Endothelial cell (in vitro differentiated cells): ENCODE data around the gene SYNPO2. TPM values are rescaled to one million over a fixed set of nuclear protein-coding genes. Genes with fewer than 3 reads are reported as not detected.
"Not testable (repeated sequence)": the region's sequence is repeated elsewhere in the genome, so short reads cannot be mapped to it uniquely, and the experiment has no call there.

Source experiments
- DNase-seq: peaks from one replicate; pipeline ENCODE4 v3.0.0; 2021; ENCODE audit warnings: low spot score
- H3K27ac Mint-ChIP-seq: one replicate; pipeline ENCODE4 v1.8.0; 2021; ENCODE audit warnings: mixed read lengths, inconsistent platforms; ENCODE audit not compliant: unreplicated experiment
- H3K27me3 Mint-ChIP-seq: one replicate; pipeline ENCODE4 v1.8.0; 2021; ENCODE audit warnings: mild to moderate bottlenecking, moderate library complexity, mixed read lengths, inconsistent platforms; ENCODE audit not compliant: unreplicated experiment
- H3K36me3 Mint-ChIP-seq: one replicate; pipeline ENCODE4 v1.8.0; 2021; ENCODE audit warnings: mild to moderate bottlenecking, low read depth, mixed read lengths, inconsistent platforms; ENCODE audit not compliant: unreplicated experiment
- H3K4me1 Mint-ChIP-seq: one replicate; pipeline ENCODE4 v1.8.0; 2021; ENCODE audit warnings: mild to moderate bottlenecking, mixed read lengths, inconsistent platforms; ENCODE audit not compliant: unreplicated experiment
- H3K4me3 Mint-ChIP-seq: one replicate; pipeline ENCODE4 v1.8.0; 2021; ENCODE audit warnings: mild to moderate bottlenecking, mixed read lengths, inconsistent platforms; ENCODE audit not compliant: unreplicated experiment
- H3K9me3 Mint-ChIP-seq: one replicate; pipeline ENCODE4 v1.8.0; 2021; ENCODE audit warnings: mixed read lengths, inconsistent platforms; ENCODE audit not compliant: unreplicated experiment
- total RNA-seq: library from RNA; stranded (reverse); fragmentation: NEBNext Ultra II Directional; extraction: Animal tissue kit (Norgen Biotek cat#: 25700); gene quantifications from one replicate; pipeline ENCODE4 v1.2.1, GENCODE V29; 2021; ENCODE audit not compliant: unreplicated experiment
- TF ChIP-seq, protein P1 (sequence below): fragments of 200-600 bp; sonication (generic); IDR thresholded peaks from one replicate; pipeline ENCODE4 v1.5.0; 2021; ENCODE audit warnings: antibody characterized with exemption; ENCODE audit not compliant: unreplicated experiment

The SYNPO2 gene
- total RNA-seq, 1 donor from 2014 or later, result 1.1 TPM

DNA sequence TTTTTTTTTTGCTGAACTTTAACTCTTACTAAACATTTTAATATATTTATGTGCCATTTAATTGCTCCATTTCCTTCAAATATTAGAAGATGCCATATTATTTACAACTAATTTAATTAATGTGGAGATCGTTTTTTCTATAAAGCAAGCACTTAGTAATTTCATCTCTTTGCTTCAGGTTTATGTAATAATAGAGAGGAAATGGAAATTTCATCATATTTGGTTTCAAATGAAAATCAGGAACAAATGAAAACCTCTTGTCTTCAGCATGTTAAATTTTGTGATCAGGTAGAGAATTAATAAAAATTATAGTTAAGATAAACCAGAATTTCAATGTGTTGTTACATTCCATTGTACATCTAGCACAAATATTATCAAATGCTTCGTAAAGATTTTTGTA lies 120.1 kb downstream of the SYNPO2 start:
- Mint-ChIP-seq H3K27me3 (no peaks in the 10 kb centered on the region), H3K36me3 (no peaks in the 10 kb centered on the region), H3K4me3 (no peak overlapping the region), H3K27ac (no peak overlapping the region), H3K9me3 (no peaks in the 10 kb centered on the region), H3K4me1 (no peaks in the 10 kb centered on the region)
- DNase-seq, result no peak
- TF ChIP-seq, protein P1, sequence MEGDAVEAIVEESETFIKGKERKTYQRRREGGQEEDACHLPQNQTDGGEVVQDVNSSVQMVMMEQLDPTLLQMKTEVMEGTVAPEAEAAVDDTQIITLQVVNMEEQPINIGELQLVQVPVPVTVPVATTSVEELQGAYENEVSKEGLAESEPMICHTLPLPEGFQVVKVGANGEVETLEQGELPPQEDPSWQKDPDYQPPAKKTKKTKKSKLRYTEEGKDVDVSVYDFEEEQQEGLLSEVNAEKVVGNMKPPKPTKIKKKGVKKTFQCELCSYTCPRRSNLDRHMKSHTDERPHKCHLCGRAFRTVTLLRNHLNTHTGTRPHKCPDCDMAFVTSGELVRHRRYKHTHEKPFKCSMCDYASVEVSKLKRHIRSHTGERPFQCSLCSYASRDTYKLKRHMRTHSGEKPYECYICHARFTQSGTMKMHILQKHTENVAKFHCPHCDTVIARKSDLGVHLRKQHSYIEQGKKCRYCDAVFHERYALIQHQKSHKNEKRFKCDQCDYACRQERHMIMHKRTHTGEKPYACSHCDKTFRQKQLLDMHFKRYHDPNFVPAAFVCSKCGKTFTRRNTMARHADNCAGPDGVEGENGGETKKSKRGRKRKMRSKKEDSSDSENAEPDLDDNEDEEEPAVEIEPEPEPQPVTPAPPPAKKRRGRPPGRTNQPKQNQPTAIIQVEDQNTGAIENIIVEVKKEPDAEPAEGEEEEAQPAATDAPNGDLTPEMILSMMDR, result no peak

DNA sequence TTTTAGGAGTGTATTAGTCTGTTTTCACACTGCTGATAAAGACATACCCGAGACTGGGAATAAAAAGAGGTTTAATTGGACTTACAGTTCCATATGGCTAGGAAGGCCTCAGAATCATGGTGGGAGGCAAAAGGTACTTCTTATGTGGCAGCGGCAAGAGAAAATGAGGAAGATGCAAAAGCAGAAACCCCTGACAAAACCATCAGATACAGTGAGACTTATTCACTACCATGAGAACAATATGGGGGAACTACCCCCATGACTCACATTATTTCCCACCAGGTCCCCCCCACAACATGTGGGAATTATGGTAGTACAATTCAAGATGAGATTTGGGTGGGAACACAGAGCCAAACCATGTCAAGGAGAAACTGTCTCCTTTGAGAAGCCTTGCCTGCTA lies 121.6 kb downstream of the SYNPO2 start:
- H3K27ac Mint-ChIP-seq, DNase-seq, H3K4me1 Mint-ChIP-seq, H3K27me3 Mint-ChIP-seq, H3K4me3 Mint-ChIP-seq, H3K36me3 Mint-ChIP-seq, H3K9me3 Mint-ChIP-seq: not testable (repeated sequence)

DNA sequence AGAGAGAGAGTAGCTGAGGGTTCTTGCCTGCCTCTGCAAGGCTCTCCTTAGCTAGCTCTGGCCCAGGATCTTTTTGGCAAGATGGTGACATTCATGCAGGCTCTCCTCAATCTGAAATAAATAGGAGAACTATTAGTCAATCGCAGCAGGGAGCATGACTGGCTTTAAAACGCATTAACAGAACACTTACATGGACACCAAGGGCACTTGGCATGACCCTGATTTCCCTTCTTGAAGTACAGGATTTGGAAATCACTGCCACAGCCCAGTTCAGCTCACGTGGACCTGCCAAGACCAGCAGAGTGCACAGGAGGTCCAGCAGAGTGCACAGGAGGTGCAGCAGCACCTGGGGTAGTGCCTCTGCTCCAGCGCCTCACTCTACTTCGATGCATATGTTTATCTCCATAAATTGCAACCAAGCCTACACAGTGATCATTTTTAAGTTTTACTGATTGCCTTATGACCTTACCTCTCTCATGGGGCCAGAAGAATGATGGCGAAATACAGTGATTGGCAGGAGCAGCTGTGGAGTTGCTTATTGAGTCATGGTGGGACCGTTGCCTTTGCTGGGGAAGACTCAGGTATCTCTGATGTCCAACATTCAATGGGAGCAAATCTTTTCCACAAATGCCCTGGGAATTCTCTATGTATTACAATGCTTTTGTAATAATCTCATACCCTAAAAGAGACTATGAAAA lies 122.4 kb downstream of the SYNPO2 start:
- no peak for DNase-seq
- Mint-ChIP-seq H3K9me3 (no peaks in the 10 kb centered on the region), H3K4me3 (no peak overlapping the region), H3K4me1 (no peaks in the 10 kb centered on the region), H3K27ac (no peak overlapping the region), H3K36me3 (no peaks in the 10 kb centered on the region), H3K27me3 (no peaks in the 10 kb centered on the region)
- TF ChIP-seq, protein P1, result no peak

DNA sequence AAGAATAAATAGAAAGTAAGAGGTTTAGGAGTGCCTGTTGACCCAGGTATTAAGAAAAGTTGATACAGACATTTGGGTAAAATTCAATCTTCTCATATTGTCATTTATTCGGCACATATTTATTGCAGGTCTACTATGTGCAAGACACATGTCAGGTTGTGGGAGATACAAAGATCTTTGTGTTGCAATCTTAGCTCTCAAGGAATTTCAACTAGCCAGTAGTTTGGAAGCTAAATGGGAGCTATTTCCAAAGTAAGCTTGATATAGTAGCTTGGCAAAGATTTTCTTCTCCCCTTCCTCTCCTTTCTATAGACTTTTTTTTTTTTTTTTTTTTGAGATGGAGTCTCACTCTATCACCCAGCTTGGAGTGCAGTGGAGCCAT lies 122.9 kb downstream of the SYNPO2 start:
- H3K27ac Mint-ChIP-seq, result no peak overlapping the region
- TF ChIP-seq, protein P1, result no peak
- H3K9me3 Mint-ChIP-seq, result no peaks in the 10 kb centered on the region
- no peak overlapping the region for H3K4me3 Mint-ChIP-seq
- H3K36me3 Mint-ChIP-seq, result no peaks in the 10 kb centered on the region
- no peak for DNase-seq
- H3K27me3 Mint-ChIP-seq, result no peaks in the 10 kb centered on the region
- H3K4me1 Mint-ChIP-seq, result no peaks in the 10 kb centered on the region

DNA sequence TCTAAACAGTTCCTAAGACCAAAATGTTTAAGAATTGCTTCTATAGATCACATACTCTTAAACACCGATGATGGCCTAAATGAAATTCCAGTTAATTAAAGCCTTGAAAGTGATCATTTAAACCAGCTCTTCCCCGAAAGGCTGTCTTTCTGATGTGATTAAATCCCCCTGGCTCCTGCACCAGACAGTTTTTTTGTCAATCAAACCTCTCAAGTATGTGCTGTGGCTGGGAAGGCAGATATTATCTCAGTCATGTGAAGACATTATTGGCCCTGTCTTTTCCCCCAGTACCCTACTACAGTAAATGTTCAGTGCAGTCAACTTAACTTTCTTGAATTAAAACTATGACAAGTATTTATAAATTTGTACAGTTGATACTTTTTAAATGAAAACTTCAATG lies 126.0 kb downstream of the SYNPO2 start:
- no peak for DNase-seq
- H3K9me3 Mint-ChIP-seq, result no peaks in the 10 kb centered on the region
- H3K4me1 Mint-ChIP-seq, result no peaks in the 10 kb centered on the region
- TF ChIP-seq, protein P1, result no peak
- H3K27me3 Mint-ChIP-seq, result no peaks in the 10 kb centered on the region
- H3K36me3 Mint-ChIP-seq, result no peaks in the 10 kb centered on the region
- no peak overlapping the region for H3K4me3 Mint-ChIP-seq
- no peak overlapping the region for H3K27ac Mint-ChIP-seq
